Neural cell (in vitro differentiated cells): ENCODE data around the gene SCARB1. TPM values are rescaled to one million over a fixed set of nuclear protein-coding genes. Genes with fewer than 3 reads are reported as not detected.

Experiments used
- H2AFZ ChIP-seq: fragments of 200-600, 300-800 bp; sonication (generic), shearing (Covaris generic); 2 replicates; pipeline ENCODE4 v1.6.0; 2014; ENCODE audit warnings: low read depth, mild to moderate bottlenecking, antibody characterized with exemption, low read length, moderate library complexity
- H3F3A ChIP-seq: fragments of 200-600 bp; shearing (Covaris generic); 2 replicates; pipeline ENCODE4 v1.6.1; 2016; ENCODE audit warnings: mild to moderate bottlenecking, moderate library complexity, mixed read lengths, antibody characterized with exemption, low read length; ENCODE audit not compliant: insufficient read depth, poor library complexity, severe bottlenecking
- H3K27ac ChIP-seq: fragments of 200-600, 300-800 bp; sonication (generic), shearing (Covaris generic); 2 replicates; pipeline ENCODE4 v1.5.1; 2014; ENCODE audit warnings: mild to moderate bottlenecking, low read length, moderate library complexity
- H3K27me3 ChIP-seq: fragments of 300-800, 200-600 bp; sonication (generic), shearing (Covaris generic); 2 replicates; pipeline ENCODE4 v1.6.0; 2014; ENCODE audit warnings: mild to moderate bottlenecking, low read depth, low read length, moderate library complexity; ENCODE audit not compliant: insufficient read depth
- H3K36me3 ChIP-seq: fragments of 300-800, 200-600 bp; sonication (generic), shearing (Covaris generic); 2 replicates; pipeline ENCODE4 v1.5.1; 2014; ENCODE audit warnings: mild to moderate bottlenecking, antibody characterized with exemption, low read length, moderate library complexity; ENCODE audit not compliant: insufficient read depth
- H3K4me2 ChIP-seq: fragments of 300-800, 200-600 bp; sonication (generic), shearing (Covaris generic); 2 replicates; pipeline ENCODE4 v1.6.0; 2014; ENCODE audit warnings: mild to moderate bottlenecking, low read length
- H3K4me3 ChIP-seq: fragments of 300-800, 200-600 bp; sonication (generic), shearing (Covaris generic); 2 replicates; pipeline ENCODE4 v1.5.1; 2014; ENCODE audit warnings: mild to moderate bottlenecking, low read length, moderate library complexity
- H3K79me2 ChIP-seq: fragments of 200-600 bp; shearing (Covaris generic); replicated peaks from 2 replicates; pipeline ENCODE4 v1.6.0; 2014; ENCODE audit warnings: mild to moderate bottlenecking, low read length, moderate library complexity; ENCODE audit not compliant: insufficient read depth
- H3K9ac ChIP-seq: fragments of 300-800, 200-600 bp; sonication (generic), shearing (Covaris generic); 2 replicates; pipeline ENCODE4 v1.6.1; 2016; ENCODE audit warnings: mild to moderate bottlenecking, low read length, mixed read lengths
- H3K9me2 ChIP-seq: fragments of 200-600 bp; shearing (Covaris generic); 2 replicates; pipeline ENCODE4 v1.6.1; 2016; ENCODE audit warnings: mild to moderate bottlenecking, low read length, mixed read lengths; ENCODE audit not compliant: insufficient read depth
- H3K9me3 ChIP-seq: fragments of 200-600, 300-800 bp; sonication (generic), shearing (Covaris generic); 2 replicates; pipeline ENCODE4 v1.6.1; 2016; ENCODE audit warnings: mild to moderate bottlenecking, mixed run types, low read length, moderate library complexity, mixed read lengths
- H4K20me1 ChIP-seq: fragments of 200-600 bp; shearing (Covaris generic); 2 replicates; pipeline ENCODE4 v1.6.1; 2016; ENCODE audit warnings: mild to moderate bottlenecking, mixed run types; ENCODE audit not compliant: insufficient read depth
- CTCF ChIP-seq: fragments of 450-650 bp; IDR thresholded peaks from 2 replicates; pipeline ENCODE4 v1.5.1; 2014; ENCODE audit warnings: antibody characterized with exemption, mild to moderate bottlenecking, moderate library complexity; ENCODE audit not compliant: poor library complexity, severe bottlenecking
- EP300 ChIP-seq: fragments of 450-650 bp; conservative IDR thresholded peaks from 2 replicates; pipeline ENCODE4 v1.6.1; 2014; ENCODE audit warnings: antibody characterized with exemption, mild to moderate bottlenecking, moderate library complexity; ENCODE audit not compliant: poor library complexity, severe bottlenecking
- EZH2 ChIP-seq: fragments of 200-600, 300-800 bp; shearing (Covaris generic), sonication (generic); IDR thresholded peaks from 2 replicates; pipeline ENCODE4 v1.6.1; 2014; ENCODE audit warnings: antibody characterized with exemption, low read length, borderline replicate concordance, mild to moderate bottlenecking; ENCODE audit not compliant: insufficient read depth, poor library complexity, severe bottlenecking
- MXI1 ChIP-seq: fragments of 450-650 bp; conservative IDR thresholded peaks from 2 replicates; pipeline ENCODE4 v1.6.1; 2014; ENCODE audit warnings: antibody characterized with exemption, mild to moderate bottlenecking; ENCODE audit not compliant: poor library complexity, severe bottlenecking
- POLR2AphosphoS5 ChIP-seq: IDR thresholded peaks from 2 replicates; pipeline ENCODE4 v1.6.1; 2012
- RAD21 ChIP-seq: fragments of 450-650 bp; conservative IDR thresholded peaks from 2 replicates; pipeline ENCODE4 v1.6.1; 2014; ENCODE audit warnings: antibody characterized with exemption, mild to moderate bottlenecking, moderate library complexity
- REST ChIP-seq: IDR thresholded peaks from 2 replicates; pipeline ENCODE4 v1.6.1; 2012; ENCODE audit warnings: borderline replicate concordance
- SMC3 ChIP-seq: fragments of 450-650 bp; conservative IDR thresholded peaks from 2 replicates; pipeline ENCODE4 v1.6.1; 2014; ENCODE audit warnings: antibody characterized with exemption, mild to moderate bottlenecking, moderate library complexity; ENCODE audit not compliant: poor library complexity
- TAF1 ChIP-seq: IDR thresholded peaks from 2 replicates; pipeline ENCODE4 v1.6.1; 2012; ENCODE audit warnings: low read depth
- polyA plus RNA-seq: library from polyadenylated mRNA; depleted of rRNA; stranded (reverse); fragments of >200 nt; gene quantifications from 2 replicates; pipeline ENCODE4 v1.2.3, GENCODE V29; 2014

SCARB1 gene
- polyA plus RNA-seq, 1 donor from 2014 or later, result 5.8 TPM

- no peaks in the 10 kb centered on the region for H3F3A ChIP-seq
- H3K27ac ChIP-seq, result no peak overlapping the region
- H4K20me1 ChIP-seq, result no peaks in the 10 kb centered on the region
- H3K4me2 ChIP-seq, result no peak overlapping the region
- H3K27me3 ChIP-seq, result no peaks in the 10 kb centered on the region
- TF ChIP-seq CTCF (no peak), MXI1 (no peak), RAD21 (no peak), TAF1 (no peak), EZH2 (no peak), POLR2AphosphoS5 (no peak), SMC3 (no peak), EP300 (no peak), REST (no peak)
- no peaks in the 10 kb centered on the region for H3K9me3 ChIP-seq
- H3K9me2 ChIP-seq, result no peaks in the 10 kb centered on the region
- H3K9ac ChIP-seq, result no peak overlapping the region
- H3K79me2 ChIP-seq, result no peaks in the 10 kb centered on the region
- no peaks in the 10 kb centered on the region for H3K36me3 ChIP-seq
- H3K4me3 ChIP-seq, result no peak overlapping the region
- H2AFZ ChIP-seq, result no peak overlapping the region
Measured at GRCh38 chr12:124874988-124875802, 11.5 kb upstream of the SCARB1 start.

GRCh38 chr12:124874188-124874587, 10.5 kb upstream of the SCARB1 start:
- H3K27me3 ChIP-seq, result no peaks in the 10 kb centered on the region
- H4K20me1 ChIP-seq, result no peaks in the 10 kb centered on the region
- TF ChIP-seq RAD21, result no peak
- no peak for TF ChIP-seq CTCF
- no peak for TF ChIP-seq EZH2
- TF ChIP-seq TAF1, result no peak
- no peak for TF ChIP-seq EP300
- no peak for TF ChIP-seq REST
- no peak for TF ChIP-seq SMC3
- TF ChIP-seq MXI1, result no peak
- no peak for TF ChIP-seq POLR2AphosphoS5
- no peak overlapping the region for H3K27ac ChIP-seq
- no peaks in the 10 kb centered on the region for H3K36me3 ChIP-seq
- H3K9me2 ChIP-seq, result no peaks in the 10 kb centered on the region
- H3F3A ChIP-seq, result no peaks in the 10 kb centered on the region
- no peak overlapping the region for H2AFZ ChIP-seq
- no peaks in the 10 kb centered on the region for H3K79me2 ChIP-seq
- no peaks in the 10 kb centered on the region for H3K9me3 ChIP-seq
- H3K4me3 ChIP-seq, result no peak overlapping the region
- no peak overlapping the region for H3K9ac ChIP-seq
- no peak overlapping the region for H3K4me2 ChIP-seq
